DMS 273 (cell line): Measurements from ENCODE around the gene SLC16A13.

Source experiments
- DNase-seq: peaks from one replicate; lab custom pipeline; 2025; ENCODE audit not compliant: unreplicated experiment; lab: John Stamatoyannopoulos, UW

SLC16A13 gene

DNA sequence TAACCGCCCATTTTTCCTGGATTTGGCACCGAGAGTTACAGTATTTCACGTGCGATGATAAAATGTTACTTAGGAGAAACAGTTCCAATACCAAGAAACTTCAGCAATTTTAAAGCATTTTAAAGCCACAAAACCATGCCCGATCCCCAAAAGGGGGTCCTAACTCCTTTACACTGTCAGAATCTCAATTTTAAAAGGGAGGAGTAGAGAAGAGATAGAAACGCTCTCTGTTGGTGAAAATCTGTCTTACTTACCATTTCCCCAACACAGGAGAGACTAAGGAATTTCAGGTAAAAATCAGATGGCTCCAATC is 23.9 kb upstream of the SLC16A13 start:
- no peak for DNase-seq

DNA sequence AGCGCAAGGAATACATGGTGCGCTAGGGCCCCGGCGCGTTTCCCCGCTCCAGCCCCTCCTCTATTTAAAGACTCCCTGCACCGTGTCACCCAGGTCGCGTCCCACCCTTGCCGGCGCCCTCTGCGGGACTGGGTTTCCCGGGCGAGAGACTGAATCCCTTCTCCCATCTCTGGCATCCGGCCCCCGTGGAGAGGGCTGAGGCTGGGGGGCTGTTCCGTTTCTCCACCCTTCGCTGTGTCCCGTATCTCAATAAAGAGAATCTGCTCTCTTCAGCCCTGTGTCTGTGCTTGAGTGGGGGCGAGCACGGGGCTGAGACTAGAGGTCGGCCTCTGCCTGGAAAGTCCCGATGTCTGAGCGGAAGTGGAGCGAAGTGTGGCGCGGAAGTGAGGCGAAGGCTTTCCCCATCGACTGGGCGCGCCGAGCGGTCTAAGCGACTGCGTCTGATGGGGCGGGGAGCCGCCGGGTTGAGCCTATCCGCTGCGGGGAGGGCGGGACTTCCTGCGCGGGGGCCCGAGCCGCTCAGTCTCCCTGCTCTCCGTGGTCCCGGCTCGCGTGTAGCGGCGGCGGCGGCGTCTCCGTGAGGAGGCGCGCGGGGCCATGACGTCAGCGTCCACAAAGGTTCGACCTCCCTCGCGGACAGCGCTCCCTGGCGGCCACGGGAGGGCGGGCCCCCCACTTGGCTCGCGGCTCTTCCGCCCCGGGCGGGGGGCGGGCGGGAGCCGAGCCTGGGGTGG is 21.4 kb upstream of the SLC16A13 start:
- peak; percentile 95 for DNase-seq

DNA sequence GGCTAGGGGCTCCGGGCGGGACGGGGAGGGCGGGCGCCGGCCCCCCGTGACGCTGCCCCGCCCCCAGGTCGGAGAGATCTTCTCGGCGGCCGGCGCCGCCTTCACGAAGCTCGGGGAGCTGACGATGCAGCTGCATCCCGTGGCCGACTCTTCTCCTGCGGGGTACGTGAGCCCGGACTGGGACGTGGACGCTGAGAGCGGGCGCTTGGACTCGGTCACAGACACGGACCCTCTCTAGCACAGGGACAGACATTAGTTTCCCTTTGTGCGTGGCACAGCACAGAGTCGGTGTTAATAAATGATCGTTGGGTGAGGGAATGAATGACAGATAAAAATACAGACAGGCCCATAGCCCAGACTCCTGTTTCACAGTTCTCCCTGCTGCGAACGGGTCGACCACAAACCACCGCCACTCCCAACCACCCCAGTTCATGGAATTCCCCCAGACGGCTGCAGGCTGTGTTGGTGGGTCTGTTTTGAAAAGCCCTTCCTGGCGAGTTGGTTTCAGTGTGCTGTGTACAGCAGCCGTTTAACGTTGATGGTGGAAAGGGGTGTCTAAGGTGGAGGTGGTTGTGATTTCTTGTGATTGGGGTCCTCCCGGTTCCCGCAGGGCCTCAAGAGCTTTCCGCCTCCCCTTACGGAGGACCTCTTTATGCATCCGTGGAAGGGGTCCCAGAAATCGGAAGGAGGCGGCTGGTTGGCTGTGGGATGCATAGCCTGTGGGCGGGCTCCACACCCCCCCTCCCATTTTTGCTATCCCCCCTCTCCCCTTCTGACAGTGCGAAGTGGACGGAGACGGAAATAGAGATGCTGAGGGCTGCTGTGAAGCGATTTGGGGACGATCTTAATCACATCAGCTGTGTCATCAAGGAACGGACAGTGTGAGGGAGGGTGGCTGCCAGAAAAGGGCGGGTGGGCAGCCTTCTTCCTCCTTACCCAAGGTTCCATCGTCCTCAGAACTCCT is 20.5 kb upstream of the SLC16A13 start:
- DNase-seq: no peak

DNA sequence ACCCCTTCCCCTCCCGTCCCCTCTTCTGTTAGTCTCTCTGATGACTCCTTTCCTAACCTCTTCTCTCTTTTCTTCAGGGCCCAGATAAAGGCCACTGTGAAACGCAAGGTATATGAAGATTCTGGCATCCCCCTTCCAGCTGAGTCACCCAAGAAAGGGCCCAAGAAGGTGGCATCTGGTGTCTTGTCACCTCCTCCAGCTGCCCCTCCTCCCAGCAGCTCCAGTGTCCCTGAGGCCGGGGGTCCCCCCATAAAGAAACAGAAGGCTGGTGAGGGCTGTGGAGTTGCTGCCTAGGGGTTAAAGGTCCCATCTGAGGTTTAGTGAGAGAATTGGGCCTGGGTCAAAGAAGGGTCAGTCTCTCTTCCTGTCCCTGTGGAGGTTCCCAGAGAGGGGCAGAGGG is 19.4 kb upstream of the SLC16A13 start:
- no peak for DNase-seq

DNA sequence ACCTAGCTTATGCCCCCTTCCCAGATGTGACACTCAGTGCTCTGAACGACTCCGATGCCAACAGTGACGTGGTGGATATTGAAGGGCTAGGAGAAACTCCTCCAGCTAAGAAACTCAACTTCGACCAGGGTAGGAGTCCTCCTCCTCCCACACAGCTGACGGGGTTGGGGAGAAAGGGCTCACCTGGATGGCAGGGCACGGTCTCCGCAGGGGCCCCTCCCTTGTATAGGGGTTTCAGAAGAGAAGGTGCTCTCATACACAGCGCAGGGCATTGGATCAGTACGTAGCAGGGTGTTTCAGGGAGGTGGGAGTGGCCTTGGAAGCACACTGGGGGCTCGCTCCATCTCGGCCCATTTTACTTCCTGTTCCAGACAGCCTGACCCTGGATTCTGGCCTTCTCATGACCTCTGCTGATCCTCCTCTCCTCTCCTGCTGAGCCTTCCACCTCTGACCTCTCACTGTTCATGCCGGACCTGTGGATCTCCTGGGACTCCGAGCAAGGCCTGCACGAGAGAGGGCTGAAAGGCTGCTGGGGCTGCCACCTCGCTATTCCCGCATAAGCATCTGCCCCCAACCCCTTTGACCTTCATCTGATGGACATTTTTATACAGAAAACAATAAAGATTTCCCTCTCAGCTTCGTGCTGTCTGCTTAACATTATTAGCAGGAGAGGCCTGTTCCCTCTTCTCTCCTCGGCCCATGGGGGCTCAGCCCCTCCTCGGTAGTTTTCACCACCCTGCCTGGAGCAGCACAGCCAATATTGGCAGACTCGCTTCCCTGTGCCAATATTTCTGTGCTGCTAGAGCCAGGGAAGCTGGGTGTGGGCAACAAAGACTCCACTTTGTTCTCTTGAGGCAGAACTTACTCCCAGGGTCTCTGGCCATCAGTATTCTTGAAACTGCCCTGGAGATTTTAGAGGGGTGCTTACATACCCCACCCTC is 18.7 kb upstream of the SLC16A13 start:
- DNase-seq: no peak

DNA sequence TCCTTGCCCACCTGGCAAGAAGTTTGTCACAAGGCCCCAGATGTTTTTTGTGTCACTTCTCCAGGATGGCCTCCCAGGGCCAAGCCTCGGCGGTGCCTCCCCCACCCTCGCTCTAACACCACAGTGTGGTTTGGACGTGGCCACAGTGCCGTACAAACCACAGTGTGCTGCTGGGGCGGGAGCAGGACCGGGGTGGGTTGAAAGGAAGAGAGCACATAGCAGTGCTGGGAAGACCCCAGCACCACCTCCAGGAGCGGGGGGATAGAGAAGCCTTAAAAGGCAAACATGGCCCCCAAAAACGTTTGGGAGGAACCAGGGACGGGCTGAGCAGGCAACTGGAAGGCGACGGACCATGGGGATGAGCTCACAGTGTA is 18.0 kb upstream of the SLC16A13 start:
- DNase-seq: no peak

DNA sequence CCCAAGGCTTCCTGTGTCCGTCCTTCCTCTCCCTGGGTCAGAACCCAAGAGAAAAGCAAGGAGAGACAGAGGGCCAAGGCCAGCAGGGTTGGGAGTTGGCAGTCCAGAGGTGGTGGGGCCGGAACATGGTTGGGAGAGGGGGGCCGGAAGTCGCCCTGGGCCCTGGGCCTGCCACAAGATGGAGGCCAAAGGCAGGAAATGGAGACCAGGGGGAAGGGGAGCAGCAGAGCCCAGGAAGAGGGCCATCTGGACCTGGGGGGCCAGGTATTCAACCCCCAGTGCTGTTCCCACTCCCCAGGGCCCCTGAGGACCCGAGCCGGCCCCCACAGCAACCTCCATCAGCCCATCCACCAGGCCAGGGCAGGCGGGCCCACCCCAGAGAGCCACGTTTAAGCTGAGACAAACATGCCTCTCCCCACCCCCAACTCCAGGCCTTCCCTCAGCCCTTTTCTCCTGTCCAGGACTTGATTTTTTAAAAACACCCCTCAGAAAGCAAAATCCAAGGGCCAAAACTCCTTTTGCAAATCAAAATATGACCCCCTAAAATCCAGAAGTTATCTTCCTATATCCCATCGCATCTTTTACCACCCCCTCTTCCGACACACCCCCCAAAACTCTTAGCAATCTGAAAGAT is 17.4 kb upstream of the SLC16A13 start:
- no peak for DNase-seq

DNA sequence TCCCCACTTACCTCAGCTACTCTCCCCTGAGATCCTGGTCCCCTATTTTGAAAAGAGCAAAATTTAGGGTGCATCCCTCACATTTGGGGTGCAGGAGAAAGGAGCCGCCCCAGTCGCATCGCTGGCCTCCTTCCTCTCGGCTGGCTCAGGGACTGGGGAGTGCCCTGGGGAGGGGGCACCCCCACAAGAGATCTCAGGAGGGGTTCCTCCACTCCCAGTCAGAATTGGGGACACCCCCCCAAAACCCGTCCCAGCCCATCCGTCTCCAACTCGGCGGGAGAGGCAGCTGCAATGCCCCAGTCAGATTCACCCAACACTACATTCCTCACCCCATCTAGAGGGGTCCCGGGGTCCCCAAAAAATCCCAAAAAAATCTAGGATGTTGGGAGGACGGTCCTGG is 16.4 kb upstream of the SLC16A13 start:
- no peak for DNase-seq

DNA sequence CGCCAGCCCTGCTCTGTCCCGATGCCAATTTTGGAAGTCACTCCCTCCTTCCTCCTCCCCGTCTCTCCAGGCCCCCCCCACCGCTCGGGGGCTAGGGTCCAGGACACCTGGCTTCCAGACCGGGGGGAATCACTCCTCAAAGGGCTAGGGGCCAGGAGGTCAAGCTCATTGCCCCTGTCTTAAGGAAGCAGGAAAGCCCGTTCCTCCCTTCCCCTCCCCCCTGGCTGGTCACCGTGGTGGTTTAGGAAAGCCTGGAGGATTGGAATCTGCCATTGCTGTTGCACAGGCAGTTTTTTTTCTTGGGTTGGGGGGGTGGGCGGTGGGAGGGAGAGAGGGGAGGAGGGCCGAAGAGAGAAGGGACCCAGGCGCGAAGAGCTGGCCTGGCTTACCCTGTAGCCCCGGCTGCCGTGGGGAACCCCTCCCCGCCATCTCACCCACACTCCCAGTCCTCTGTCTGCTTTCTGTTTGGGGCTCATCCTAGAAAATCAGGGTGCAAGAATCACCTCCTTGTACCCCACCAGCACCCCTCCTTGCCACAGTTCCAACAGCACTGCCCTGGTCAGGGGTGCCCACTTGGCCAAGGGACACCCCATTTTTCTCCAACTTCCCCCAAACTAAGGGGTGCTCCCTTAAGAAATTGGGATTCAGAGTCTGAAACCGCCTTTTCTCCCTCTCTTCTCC is 15.8 kb upstream of the SLC16A13 start:
- DNase-seq: peak; percentile 64

DNA sequence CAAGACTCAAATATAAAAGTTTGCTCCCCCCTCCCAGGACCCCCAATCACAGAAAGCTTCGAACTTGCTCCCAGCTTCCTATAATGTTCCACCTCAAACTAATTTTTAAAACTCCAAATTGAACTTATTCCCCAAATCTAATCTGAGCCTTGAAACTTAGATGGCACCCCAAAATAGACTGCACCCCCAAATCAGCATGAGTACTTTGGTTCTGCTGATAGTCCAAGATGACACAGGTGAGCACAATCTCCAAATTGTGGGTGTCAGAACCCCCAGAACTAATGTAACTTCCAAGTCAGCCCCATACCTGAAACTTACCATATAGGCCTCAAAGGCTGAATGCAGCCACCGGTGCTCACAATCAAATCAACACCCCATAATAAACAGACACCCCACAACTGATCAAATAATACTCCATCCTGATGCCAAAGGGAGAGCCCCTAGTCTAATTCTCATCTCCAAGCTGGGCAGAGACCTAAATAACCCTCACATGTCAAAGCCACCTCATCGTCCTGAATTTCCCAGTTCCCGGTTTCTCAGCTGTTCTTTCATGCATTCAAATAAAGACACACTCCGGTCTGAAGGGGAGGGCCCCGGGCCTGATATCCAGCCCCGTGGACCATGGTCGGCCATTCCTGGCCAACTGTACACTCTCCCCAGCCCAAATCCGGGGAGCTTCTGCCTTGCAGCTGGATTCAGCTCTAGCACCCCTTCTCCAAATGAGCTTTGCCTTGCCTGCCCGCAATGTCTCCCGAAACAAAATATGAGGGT is 14.7 kb upstream of the SLC16A13 start:
- no peak for DNase-seq

DNA sequence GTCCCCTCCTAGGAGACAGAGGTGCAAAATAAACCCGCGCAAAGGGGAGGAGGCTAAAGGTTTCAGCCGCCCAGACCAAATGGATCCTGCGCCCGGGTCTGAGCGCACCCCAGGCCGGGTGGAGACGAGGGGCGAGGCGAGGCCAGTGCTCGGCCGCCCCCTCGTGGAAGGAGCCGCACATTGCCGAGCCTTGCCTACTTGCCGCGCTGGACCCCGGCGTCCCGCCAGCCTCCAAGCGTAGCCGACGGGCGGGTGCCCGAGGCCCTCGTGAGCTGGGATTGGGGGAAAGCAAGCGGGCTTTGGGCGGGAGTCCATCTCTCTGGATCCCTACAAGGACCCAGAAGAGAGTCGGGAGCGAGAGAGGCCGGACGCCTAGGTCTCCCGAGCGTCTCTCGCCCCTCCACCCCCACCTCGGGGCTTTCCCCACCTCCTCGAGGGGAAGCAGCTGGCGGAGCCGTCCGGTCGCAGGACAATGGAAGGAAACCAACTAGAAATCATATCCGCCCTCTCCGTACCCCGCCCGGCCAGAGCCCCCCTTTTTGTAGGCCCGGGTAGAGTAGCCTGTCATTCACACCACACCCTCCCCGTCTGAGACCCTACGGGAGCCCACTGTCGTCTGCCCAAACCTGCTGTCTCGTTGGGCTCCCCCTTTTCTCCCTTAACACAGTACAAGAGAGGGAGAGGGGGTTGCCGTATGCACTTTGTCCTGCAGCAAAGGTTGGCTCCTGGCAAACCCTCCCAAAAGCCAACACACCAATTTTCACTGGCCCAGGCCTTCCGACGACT is 13.6 kb upstream of the SLC16A13 start:
- peak; percentile 87 for DNase-seq

DNA sequence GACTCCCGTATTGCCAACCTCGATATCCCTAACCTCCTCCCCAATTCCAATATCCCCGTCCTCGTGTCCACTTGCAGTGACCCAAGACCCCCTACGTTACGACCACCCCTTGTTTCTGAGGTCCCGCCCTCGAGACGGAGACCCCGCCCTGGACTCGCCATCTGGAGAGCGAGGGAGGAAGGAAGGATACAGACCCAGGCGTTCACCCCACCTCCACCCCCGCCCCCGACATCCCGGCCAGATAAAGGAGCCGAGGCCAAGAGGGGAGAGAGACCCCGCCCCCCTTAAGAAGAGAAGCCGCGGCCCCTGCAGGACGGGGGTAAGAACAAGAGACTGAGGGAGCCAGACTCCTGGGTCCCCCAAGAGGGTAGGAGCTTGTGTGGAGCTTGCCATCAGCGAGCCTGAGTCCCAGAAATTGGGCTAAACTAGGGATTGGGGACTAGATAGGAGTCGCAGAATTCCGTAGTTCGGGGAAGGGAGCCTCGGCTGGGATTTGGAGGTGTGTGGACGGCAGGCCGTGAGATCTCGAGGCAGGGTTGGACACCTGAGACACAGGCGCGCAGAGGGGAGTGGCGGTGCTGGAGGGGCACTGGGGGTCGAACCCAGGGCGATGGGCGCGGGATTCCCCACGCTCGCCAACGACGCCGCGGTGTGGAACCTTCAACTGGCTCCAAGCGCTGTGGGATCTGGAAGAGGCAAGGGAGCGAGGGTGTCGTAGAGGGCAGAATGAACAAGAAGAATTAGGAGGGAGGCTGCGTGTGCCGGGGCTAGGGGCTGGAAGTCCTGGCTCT is 12.8 kb upstream of the SLC16A13 start, which contains the start of gene BCL6B:
BCL6B (plus strand) TSS at position 270 of the 791 bp plus-strand sequence. CDS start 622 bp downstream, outside the sequence.
- no peak for DNase-seq

DNA sequence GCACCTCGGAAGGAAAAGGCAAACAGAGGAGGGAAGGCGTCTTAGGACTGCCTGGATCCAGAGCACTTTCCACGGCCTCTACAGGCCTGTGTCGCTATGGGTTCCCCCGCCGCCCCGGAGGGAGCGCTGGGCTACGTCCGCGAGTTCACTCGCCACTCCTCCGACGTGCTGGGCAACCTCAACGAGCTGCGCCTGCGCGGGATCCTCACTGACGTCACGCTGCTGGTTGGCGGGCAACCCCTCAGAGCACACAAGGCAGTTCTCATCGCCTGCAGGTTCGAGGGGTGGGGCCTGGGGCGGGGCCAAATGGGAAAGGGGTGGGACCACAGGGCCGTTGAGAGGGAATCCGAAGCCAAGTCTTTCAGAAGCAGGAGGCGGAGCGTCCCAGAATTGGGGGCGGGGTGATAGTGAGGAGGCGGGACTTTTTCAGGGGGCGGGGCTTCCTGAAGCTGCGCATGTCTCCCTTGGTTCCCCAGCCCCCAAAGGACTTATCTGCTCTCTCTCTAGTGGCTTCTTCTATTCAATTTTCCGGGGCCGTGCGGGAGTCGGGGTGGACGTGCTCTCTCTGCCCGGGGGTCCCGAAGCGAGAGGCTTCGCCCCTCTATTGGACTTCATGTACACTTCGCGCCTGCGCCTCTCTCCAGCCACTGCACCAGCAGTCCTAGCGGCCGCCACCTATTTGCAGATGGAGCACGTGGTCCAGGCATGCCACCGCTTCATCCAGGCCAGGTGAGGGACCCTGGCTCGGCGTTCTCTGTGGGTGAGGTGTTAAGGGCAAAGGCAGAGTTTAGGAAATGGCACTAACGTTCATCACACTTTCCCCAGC is 12.0 kb upstream of the SLC16A13 start:
- DNase-seq: peak; percentile 23

DNA sequence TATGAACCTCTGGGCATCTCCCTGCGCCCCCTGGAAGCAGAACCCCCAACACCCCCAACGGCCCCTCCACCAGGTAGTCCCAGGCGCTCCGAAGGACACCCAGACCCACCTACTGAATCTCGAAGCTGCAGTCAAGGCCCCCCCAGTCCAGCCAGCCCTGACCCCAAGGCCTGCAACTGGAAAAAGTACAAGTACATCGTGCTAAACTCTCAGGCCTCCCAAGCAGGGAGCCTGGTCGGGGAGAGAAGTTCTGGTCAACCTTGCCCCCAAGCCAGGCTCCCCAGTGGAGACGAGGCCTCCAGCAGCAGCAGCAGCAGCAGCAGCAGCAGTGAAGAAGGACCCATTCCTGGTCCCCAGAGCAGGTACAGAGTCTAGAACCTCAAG is 11.4 kb upstream of the SLC16A13 start:
- no peak for DNase-seq

DNA sequence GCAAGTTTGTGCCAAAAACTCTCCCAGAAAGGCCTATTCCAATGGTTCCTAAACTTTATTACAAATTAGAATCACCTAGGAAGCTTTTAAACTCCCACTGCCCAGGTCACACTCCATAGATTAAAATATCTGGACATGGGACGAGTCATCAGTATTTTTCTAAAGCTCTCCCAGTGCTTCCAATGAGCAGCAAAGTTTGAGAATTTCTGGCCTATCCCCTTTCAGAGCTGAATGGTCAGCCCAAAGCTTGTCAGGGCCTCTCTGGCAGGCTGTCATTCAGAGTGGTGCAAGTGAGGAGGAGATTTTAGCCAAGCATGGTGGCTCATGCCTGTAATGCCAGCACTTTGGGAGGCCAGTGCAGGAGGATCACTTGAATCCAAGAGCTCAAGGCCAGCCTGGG is 10.6 kb upstream of the SLC16A13 start:
- no peak for DNase-seq

DNA sequence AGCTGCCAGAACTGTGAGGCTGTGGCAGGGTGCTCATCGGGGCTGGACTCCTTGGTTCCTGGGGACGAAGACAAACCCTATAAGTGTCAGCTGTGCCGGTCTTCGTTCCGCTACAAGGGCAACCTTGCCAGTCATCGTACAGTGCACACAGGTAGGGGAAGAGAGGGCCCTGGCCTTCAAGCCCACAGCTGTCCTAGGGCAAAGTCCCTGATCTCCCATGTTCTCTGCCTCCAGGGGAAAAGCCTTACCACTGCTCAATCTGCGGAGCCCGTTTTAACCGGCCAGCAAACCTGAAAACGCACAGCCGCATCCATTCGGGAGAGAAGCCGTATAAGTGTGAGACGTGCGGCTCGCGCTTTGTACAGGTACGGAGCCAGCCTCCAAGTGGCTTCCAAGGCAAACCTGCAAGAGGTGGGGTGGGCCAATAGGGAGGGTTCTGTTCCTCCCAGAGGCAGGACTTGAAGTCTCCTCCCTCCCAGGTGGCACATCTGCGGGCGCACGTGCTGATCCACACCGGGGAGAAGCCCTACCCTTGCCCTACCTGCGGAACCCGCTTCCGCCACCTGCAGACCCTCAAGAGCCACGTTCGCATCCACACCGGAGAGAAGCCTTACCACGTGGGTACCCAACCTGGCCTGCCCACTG is 9.2 kb upstream of the SLC16A13 start:
- no peak for DNase-seq

DNA sequence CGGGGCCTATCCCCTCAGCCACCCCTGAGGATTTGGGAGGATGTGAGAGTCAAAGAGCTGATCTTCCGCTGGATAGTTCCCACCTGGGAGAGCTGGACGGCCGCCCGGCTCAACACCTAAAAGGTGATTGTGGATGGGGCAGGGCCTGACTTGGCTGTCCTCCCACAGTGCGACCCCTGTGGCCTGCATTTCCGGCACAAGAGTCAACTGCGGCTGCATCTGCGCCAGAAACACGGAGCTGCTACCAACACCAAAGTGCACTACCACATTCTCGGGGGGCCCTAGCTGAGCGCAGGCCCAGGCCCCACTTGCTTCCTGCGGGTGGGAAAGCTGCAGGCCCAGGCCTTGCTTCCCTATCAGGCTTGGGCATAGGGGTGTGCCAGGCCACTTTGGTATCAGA is 8.5 kb upstream of the SLC16A13 start:
- DNase-seq: no peak
